Aortic smooth muscle cell (primary cell): Measurements from ENCODE around the gene SLC13A5. TPM values are rescaled to one million over a fixed set of nuclear protein-coding genes. Genes with fewer than 3 reads are reported as not detected.

Experiments
- total RNA-seq: library from RNA; depleted of rRNA; stranded (reverse); fragments of >200 nt; gene quantifications from 2 replicates; pipeline ENCODE4 v1.2.3, GENCODE V29; 2014

SLC13A5 gene
- total RNA-seq, result not detected in 2 replicates

DNA sequence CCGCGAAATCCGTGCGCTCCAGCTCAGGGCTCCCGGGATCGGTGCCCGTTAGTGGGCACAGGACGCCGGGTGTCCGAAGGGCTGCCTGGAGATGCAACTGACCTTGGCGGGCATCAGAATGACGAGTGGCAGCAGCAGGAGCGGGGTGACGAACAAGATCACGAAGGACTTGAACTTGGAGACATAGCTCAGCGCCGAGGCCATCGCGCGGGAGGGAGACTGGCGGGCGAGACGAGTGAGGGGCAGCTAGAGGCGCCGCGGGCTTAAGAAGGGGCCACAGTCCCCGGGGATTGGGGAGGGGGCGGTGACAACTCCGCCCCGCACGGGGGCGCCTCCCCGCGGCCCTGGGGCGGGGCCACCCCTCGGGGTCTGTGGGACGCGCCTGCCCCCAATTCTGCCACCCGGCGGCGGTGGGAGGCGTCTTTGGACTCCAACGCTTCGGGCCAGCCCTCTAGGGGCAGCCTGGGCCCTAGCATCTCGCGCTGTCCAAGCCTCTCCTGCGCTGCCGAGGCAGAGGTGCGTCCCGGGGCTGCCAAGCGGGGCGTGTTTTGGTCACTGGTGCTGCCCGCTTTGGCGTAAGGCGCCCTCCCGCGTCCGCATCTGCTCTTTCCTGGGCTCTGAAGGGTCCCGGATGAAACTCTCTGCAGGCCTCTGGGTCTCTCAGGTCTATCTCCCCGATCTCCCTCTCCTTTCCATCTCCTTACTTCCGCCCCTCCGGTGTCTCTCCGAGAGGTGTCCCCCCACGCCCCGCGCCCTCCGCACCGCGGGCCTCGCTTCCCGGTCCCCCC lies at the start of gene SLC13A5:
Gene SLC13A5 (minus strand): TSS at position 240 of the 788 bp plus-strand sequence. CDS start 36 bp downstream, at position 204.

GRCh38 chr17:6755731-6756184 lies 42.6 kb upstream of the SLC13A5 start, which contains the start of gene XAF1:
Gene XAF1, plus strand, starts transcription at chr17:6756046. Its CDS starts 33 bp downstream, at chr17:6756079.

GRCh38 chr17:6651354-6651918 lies 61.7 kb downstream of the SLC13A5 start, which contains the start of the genes C17orf100 and MED31:
Gene C17orf100, plus strand, starts transcription at chr17:6651762. Its CDS starts 152 bp downstream, at chr17:6651914.
Gene MED31, minus strand, starts transcription at chr17:6651605. Its CDS starts 77 bp downstream, at chr17:6651528.

DNA sequence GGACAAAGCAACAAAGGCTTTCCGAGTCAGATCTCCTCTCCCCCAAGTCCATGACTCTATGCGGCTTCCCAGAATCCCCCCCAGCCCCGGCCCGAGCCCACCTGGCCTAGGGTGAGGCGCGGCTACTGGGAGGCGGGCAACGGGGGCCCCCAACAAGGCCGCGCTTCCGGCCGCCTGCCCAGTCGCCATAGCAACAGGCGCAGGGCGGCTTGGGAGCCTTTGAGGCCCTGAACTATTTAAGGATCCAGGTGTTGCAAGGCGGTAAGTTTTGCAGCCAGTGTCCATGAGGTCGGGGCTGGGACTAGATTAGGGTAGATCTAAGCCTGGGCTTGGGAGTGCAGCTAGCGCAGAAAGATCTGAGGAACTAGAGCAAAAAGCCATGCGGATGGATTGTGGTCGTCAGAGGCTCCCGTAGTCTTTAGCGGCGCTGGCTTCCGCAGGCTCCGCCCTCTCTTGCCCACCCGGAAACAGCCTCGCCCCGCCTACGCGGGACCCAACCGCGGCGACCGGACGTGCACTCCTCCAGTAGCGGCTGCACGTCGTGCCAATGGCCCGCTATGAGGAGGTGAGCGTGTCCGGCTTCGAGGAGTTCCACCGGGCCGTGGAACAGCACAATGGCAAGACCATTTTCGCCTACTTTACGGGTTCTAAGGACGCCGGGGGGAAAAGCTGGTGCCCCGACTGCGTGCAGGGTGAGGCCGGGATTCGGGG lies 72.5 kb downstream of the SLC13A5 start, which contains the start of the genes KIAA0753 and TXNDC17:
Gene KIAA0753 (minus strand): TSS at position 176 of the 711 bp plus-strand sequence. CDS start 5,608 bp downstream, outside the sequence.
Gene TXNDC17 (plus strand): TSS at position 525 of the 711 bp plus-strand sequence. CDS start 23 bp downstream, at position 548.

Other genes with a start within 250 kb of the SLC13A5 start
- gene PITPNM3, start 156.8 kb downstream of the SLC13A5 start, total RNA-seq, result 2.3 and 2.5 TPM in 2 replicates
- gene KIAA0753, start 72.7 kb downstream of the SLC13A5 start, total RNA-seq, result 9.1 and 12.1 TPM in 2 replicates
- gene TXNDC17, start 72.3 kb downstream of the SLC13A5 start, total RNA-seq, result 98.9 and 115 TPM in 2 replicates
- gene MED31, start 61.8 kb downstream of the SLC13A5 start, total RNA-seq, result 9.8 and 10.1 TPM in 2 replicates
- 0.37 and 0.40 TPM in 2 replicates for gene C17orf100, start 61.6 kb downstream of the SLC13A5 start, total RNA-seq
- 26.8 and 31.7 TPM in 2 replicates for gene XAF1, start 42.7 kb upstream of the SLC13A5 start, total RNA-seq
- 0.37 and 0.40 TPM in 2 replicates for gene FBXO39, start 62.8 kb upstream of the SLC13A5 start, total RNA-seq
- gene TEKT1, start 118.4 kb upstream of the SLC13A5 start, total RNA-seq, result not detected in 2 replicates